Fibroblast of peridontal ligament (primary cell): ENCODE data around the gene PICK1.
"Not testable (repeated sequence)": the region's sequence is repeated elsewhere in the genome, so short reads cannot be mapped to it uniquely, and the experiment has no call there.

ENCODE experiments used
- DNase-seq: peaks from one replicate; pipeline ENCODE4 v3.0.0-alpha.2; 2010; ENCODE audit errors: extremely low read depth

Gene PICK1

DNA sequence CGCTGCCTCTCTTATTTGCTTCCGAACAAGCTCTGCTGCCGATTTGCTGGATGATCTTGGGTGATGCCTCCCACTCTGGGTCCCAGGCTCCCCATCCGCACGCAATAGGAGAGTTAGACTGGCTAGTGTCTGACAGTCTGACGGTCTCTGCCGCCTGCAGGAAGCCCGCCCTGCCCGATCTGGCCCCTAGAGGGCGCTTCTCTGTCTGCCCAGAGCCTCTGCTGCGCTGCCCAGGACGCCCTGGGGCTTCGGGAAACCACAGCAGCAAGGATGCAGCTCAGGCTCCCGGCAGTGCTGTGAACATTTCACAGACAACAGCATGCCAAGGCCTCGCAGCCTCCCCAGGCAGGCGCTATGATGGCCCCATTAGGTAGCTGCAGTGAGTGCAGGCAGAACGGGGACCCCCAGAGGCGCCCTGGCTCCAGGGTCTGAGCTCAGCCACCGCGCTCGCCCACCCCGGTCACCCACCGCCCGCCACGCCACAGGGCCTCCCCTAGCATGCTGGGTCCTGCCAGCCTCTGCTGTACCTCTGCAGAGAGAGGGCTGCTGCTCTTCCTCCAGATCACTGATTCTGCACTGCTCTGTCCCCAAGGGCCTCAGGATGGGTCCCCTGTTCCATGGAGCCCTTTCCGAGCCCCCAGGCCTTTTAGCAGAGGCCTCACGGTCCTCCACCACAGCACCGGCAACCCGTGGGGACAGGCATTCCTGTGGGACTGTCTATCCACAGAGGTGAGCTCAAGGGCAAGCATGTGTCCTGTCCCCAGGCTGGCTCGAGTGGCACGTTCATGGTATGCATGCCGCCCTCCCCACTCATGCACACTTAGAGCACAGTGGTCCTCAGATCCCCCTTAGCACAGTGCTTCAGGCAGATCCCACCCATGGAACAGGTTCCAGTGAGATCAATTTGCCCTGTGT lies 57.5 kb downstream of the PICK1 start:
- DNase-seq = peak; percentile 74

DNA sequence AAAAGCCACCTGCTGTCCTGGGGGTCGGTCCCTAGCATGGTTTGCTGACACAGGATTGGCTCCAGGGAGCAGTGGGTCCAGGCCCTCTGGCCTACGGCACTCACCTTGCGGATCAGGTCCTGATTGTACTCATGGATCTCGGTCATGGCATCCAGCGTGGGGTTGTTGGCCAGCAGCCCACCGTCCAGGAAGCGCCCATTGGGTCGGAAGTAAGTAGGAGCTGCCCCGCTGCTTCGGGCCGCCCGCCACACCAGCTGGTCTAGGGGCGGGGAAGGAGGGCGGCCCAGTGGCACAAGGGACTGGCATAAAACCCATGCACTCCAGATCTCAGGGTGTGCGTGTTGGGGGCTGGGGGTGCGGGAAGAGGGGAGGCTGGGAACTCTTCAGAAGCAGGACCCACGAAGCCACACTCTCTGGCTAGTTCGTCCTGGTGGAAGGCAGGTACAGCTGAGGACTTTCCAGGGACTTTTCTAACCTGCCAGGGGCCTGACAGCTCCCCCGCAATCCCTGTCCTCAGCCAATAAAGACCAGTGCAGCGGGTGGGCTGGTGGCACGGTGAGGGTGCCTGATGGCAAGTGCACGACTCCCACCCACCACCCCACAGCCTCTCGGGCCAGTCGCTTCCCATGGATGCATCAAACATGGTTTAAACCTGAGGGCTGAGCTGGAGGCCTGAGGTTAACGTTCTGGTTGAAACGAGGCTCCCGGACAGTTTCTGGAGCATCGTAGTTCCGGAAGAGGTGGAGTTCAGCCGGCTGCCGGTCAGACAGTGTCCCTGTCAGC lies 58.4 kb downstream of the PICK1 start:
- no peak for DNase-seq

DNA sequence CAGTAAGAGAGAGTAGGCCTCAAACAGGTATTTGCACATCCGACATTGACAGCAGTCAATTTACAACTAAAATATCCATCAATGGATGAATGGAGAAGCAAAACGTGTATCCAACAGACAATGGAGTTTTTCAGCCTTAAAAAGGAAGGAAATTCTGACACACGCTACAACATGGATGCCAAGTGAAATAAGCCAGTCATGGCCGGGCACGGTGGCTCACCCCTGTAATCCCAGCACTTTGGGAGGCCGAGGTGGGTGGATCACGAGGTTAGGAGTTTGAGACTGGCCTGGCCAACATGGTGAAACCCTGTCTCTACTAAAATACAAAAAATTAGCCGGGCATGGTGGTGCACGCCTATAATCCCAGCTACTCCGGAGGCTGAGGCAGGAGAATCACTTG lies 60.4 kb downstream of the PICK1 start:
- DNase-seq = not testable (repeated sequence)

DNA sequence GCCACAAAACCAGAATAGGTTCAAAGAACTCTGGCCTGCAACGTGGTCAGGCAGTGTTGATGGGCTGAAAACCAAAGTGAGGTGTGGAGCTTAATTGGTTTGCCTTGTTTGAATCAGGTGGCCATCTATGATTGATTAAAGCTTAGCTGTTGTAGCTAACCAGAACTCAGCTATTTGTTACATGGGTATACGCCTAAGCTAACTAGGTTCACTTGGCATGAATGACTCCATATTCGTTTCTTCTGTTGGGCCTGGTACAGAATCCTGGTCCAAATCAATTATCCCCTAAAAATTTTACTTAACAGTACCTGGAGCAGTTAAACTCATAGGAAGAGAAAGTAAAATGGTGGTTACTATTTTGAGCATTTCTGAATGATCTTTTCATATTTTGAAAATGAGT lies 61.0 kb downstream of the PICK1 start:
- no peak for DNase-seq

DNA sequence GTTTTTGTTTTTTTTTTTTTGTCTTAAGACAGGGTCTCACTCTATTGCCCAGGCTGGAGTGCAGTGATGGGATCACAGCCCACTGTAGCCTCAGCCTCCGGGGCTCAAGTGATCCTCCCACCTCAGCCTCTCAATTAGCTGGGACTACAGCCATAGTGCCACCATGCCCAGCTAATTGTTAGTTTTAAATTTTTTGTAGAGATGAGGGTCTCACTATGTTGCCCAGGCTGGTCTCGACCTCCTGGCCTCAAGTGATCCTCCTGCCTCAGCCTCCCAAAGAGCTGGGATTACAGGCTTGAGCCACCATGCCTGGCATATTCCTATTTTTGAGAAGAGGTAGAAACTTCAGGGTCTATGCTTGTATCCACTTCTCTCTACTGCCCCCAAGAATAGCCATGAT lies 61.5 kb downstream of the PICK1 start:
- DNase-seq = not testable (repeated sequence)

DNA sequence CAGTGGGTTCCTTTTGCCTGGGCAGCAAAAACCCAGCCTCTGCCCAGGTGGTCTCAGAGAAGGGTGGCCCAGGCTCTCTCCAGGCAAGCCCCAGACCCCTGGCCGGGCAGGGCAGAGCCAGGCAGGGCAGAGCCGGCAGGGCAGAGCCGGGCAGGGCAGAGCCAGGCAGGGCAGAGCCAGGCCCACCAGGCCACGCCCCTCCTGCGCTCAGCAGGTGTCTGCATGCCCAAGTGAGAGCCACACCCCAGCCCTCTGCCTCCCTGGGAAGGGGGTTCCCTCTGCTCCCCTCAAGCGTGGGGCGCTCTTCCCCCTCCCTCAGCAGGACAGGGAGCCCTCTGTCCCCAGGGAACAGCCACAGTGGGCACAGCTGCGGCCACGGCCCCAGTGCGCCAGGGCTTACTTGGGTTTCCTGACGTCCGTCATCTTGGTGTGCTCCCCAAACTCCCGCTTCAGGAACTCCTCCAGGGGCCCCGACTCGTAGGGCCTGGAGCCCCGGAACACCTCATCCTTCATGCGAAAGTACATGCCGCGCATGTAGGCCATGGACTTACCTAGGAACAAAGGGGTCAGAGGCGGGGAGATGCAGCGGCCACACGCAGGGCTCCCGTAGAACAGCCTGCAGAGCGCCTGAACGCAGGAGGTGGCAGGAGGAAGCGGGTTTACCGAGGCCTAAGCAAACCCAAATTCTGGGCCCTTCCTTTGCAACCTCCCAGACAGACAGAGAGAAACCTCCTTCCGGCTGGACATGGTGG lies 63.3 kb downstream of the PICK1 start:
- DNase-seq = no peak

DNA sequence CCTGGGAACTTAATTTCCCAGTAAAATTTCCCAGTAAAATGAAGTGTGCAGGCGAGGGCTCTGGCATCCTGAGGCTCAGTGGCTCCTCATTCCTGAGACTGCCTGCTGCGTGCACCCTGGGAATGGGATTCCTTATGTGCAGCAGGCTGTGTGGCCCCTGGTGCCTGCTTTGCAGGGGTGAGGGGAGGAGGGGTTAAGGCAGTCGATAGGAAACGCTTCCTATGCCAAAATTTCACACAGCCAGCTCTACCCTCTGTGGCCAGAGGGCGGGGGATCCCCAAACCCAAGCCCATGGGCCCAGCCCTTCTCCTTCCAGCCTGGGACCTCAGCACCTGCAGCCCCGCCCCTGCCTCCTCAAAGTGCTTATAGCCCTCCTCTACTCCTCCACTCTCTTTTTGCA lies 65.4 kb downstream of the PICK1 start:
- no peak for DNase-seq

DNA sequence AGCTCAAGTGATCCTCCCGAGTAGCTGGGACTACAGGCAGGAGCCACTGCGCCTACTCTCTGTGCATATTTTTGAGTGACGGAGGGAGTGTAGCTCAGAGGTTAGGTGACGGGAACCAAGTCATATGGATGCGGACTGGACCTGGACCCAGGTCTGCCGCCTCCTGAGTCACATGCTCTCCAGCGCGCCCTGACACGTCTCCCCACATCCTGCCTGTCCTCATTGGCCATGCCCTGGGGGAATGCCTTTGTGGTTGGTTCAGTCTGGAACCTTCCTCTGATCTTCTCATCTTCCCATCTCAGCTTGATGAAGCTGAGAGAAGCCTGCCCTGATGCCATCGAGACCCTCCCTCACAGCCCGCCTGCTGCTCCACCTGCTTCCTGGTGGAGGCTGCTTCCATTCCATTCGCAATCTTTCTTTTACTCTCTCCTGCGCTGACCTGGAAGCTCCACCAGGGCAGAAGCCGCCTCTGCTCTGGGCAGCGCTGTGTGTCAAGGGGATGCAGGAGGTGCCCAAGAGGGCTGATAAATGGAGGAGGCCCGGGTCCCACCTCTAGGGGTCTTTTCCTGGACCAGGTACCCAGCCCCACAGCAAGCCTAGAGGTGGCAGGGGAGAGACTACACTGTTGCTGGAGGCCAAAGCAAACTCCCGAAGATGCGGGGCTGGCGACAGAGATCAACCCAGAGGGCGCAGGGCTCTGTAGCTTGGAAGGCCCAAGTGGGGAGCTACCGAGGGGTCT lies 67.2 kb downstream of the PICK1 start:
- no peak for DNase-seq

DNA sequence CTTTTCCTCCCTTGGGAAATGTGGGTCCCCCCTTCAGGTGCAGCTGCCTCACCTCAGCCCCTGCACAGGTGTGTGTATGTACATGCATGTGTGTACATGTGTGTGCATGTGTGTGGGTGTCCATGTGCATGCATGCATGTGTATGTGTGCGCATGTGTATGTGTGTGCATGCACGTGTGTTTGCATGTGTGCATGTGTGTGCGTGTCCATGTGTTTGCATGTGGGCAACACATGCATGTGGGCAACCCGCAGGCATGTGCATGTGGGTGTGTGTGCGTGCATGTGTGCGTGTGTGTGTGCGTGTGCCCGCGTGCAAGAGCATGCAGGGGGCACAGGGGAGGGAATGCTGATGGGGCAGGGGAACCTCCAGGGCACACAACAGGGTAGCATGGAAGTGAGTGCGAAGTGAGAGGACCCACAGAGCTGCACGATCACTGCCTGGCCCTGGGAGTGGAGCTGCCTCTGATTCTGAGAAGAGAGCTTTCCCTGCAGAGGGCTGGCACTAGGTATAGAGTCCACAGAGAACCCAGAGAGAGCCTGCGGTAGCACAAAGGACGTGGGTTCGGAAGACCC lies 67.9 kb downstream of the PICK1 start:
- no peak for DNase-seq
